NOMO-1 treated with DMSO at 0.1 percent for 48 hours (cell line): ENCODE data around the gene FRMD4B.

Experiments
- DNase-seq: peaks from one replicate; lab custom pipeline; 2025; ENCODE audit not compliant: unreplicated experiment; lab: John Stamatoyannopoulos, UW

Gene FRMD4B

GRCh38 chr3:69142090-69142489 is 243.8 kb downstream of the FRMD4B start:
- DNase-seq, result no peak

- no peak for DNase-seq
These were observed 244.6 kb downstream of the FRMD4B start for GRCh38 chr3:69141313-69141712.

DNA sequence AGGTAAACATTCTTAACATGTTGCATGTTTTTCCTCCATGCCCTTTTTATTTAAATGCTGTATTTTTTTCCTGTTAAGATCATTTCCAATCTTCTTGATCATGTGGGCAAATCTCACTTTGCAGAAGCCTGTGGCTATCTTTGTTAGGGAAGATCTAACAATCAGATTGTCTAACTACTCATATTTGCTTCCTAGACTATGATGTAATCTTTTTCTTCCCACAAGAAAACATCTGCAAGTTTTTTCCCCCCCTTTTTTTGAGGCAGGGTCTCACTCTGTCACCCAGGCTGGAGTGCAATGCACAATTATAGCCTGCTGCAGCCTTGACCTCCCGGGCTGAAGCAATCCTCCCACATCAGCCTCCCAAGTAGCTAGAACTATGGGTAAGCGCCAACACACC is 248.5 kb downstream of the FRMD4B start:
- no peak for DNase-seq

- no peak for DNase-seq
These were observed 248.9 kb downstream of the FRMD4B start for GRCh38 chr3:69137005-69137404.

DNA sequence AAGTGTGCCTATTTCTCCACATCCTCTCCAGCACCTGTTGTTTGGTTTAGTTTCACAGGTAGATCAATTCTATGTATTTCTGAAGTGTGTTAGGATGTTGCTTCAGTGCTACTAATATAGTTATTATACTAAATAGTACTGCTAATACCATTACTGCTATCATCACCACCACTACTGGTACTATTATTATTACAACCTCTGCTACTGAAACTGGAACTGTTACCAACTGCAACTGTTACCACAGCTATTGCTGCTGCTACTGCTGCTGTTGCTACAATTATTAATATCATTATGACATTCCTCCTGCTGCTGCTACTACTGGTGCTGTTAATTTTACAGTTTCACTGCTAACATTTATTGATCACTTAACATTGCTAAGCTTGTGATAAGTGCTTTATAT is 255.2 kb downstream of the FRMD4B start:
- no peak for DNase-seq

DNA sequence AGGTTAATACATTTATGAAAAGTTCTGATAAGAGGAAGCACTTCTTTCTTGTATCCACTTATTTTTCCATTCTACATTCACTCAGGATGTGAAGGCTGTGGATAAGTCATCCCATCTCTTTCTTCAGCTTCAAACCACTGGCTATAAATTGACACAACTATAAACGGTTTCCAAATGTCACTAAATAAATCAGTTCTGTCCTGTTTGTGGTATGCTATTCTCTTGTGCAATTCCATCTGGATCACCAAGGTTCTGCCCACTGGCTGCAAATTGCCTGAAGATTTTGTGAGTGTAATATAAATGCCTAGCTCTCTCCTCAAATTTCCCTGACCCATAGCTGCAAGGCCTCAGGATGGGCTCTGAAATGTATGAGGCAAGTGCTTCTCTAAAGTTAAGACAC is 256.4 kb downstream of the FRMD4B start:
- DNase-seq, result no peak

DNA sequence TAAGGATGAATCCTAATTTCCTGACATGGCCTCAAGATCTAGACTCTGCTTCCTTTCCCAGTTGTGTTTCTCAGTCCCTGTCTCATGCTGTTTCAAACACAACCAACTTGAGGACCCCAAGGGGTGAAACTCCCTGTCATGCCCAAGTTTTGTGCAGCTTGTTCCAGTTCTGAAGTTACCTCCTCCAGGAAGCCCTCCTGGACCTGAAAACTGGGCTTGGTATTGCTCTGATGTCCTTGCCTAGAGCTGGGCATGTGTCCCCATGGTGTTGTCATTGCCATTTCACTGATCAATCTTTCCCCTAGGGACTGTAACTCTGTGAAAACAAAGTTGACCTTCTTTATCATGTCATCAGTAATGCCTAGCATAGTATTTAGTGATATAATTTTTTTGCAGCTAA is 257.4 kb downstream of the FRMD4B start:
- DNase-seq, result no peak

GRCh38 chr3:69126999-69127398 is 258.9 kb downstream of the FRMD4B start:
- no peak for DNase-seq

- DNase-seq, result no peak
These were observed 259.7 kb downstream of the FRMD4B start for GRCh38 chr3:69126216-69126615.

GRCh38 chr3:69122403-69122802 is 263.5 kb downstream of the FRMD4B start, which contains the start of gene LMOD3:
Gene LMOD3 (minus strand): TSS chr3:69122595. CDS start chr3:69122386, 209 bp downstream.
- DNase-seq, result no peak

DNA sequence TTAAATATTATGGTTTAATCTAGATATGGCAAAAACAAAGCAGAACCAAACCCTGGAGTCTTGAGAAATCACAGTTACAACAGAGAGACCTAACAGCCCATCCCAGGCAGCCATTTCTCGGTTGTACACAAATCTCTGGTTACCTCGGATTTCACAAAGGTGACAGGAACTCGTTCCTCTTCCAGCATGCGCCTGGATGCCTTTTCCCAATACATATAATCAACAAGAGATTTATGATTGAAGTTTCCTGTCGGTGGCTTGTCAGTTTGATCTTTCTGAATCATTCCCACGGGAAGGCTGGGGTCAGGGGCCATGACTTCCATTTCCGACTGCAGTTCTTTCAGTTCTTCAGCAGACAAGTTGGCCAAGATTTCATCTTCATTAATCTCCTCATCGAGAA is 263.9 kb downstream of the FRMD4B start:
- DNase-seq, result peak; percentile 38

DNA sequence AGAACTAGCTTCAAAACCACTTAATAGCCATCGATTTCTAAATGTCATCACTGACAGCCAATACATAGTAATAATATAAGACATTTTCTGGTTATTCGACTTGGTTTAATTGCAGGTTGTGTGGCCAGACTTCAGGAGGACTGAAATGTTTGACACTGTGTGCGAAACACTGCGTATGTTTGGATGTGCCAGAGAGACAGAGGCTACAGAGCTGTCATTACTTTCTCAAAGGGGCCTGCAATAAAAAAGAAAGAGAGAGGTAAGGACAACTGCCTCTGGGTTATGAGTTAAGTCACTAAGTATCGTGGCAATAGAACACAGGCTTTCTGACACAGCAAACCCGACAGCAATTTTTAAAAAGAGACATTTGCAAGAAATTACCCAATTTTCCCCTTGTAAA is 264.4 kb downstream of the FRMD4B start:
- DNase-seq, result no peak

DNA sequence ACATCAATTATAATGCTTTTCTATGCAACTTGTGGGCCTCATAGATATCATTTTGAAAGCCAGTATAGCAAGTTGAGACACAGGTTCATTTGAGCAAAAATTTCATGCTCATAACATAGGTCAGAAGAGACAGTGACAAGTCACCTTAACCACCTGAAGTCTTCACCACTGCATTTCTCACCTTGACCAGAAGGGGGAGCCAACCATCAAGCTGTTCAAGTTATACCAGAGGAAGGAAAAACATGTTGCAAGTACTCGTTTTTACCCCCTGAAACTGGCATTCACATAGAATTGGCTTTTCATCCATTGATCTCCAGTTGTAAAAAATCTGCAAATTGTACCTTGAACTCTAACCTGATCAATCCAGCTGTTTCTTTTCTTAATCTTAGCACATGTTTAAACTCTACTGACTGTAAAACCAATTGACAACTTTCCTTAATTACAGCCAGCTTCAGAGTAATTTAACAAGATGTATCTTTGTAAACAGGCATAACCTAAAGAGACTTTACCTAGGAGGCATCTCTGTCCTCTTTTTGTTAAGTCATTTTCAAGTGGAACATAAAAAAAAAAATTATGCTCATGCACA is 264.9 kb downstream of the FRMD4B start:
- DNase-seq, result peak; percentile 76
